Measurements from ENCODE around the gene SPINK13. TPM values are rescaled to one million over a fixed set of nuclear protein-coding genes. Genes with fewer than 3 reads are reported as not detected.

SPINK13 gene
- total RNA-seq, 1 donor from 2014 or later: not detected

DNA sequence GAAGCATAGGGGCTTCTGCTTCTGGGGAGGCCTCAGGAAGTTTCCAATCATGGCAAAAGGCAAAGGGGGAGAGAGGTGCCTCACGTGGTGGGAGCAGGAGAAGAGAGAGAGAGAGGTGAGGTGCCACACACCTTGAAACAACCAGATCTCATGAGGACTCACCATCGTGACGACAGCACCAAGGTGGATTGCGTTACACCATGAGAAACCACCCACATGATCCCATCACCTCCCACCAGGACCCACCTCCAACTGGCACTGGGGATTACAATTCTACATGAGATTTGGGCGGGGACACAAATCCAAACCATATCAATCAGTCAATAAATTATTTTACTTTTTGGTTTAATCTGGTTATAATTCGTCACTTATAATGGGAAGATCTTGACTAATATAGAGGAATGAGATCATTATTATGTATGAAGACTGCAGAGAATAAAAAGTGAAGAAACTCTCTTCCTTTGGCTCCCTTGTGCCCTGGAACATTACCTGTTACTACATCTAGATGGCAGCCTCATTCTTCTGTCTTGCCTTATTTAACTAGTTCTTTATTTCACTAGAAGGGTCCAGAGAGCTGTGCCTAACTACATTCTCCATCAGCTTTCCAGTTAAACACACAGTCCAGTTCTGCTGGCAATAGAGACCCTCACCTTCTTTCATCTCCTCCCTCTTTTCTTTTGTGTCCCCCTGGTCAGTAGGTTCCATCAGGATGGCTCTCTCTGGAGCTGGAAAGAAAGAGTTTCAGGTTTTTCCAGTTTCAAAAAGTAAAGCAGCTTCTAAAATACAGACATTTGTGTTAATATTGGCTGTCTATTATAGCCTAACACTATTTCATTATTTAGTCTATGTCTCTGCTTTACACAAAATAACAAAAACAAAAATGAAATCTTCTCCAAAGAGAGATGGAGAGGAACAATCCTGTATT, 21.9 kb downstream of the SPINK13 start:
- no peak for TF ChIP-seq EZH2 (IDR thresholded peaks at IDR 0.05; ENCODE audit: insufficient read depth, low read length)
- TF ChIP-seq, protein P1, sequence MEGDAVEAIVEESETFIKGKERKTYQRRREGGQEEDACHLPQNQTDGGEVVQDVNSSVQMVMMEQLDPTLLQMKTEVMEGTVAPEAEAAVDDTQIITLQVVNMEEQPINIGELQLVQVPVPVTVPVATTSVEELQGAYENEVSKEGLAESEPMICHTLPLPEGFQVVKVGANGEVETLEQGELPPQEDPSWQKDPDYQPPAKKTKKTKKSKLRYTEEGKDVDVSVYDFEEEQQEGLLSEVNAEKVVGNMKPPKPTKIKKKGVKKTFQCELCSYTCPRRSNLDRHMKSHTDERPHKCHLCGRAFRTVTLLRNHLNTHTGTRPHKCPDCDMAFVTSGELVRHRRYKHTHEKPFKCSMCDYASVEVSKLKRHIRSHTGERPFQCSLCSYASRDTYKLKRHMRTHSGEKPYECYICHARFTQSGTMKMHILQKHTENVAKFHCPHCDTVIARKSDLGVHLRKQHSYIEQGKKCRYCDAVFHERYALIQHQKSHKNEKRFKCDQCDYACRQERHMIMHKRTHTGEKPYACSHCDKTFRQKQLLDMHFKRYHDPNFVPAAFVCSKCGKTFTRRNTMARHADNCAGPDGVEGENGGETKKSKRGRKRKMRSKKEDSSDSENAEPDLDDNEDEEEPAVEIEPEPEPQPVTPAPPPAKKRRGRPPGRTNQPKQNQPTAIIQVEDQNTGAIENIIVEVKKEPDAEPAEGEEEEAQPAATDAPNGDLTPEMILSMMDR (IDR thresholded peaks at IDR 0.05; ENCODE audit: insufficient read depth, low read depth, low read length): peak; percentile 39
- peak; percentile 5 for FAIRE-seq
- H3K4me2 ChIP-seq (ENCODE audit: low read length): no peak overlapping the region

DNA sequence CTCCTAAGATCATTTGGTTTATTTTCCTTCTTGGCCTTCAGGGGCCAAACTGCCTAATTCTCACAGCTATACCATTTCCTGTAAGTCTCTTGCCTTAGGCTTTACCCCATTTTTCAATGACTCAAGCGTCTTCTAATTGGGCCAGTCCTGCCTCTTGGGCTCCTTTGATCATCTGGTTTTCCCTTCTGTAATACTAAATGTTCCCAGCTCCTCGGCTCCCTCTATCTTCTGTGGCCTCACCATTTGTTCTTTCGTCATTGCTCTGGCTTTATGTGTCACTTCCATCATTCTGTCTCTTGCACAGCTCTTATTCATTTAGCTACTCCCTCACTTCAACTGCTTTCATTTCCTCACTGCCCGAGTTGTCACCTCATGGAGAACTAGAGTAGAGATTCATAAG, 29.1 kb downstream of the SPINK13 start:
- no peak for FAIRE-seq

More for the DNA sequence above, 21.9 kb downstream of the SPINK13 start:
- Histone ChIP-seq H3K9me3 (ENCODE audit: insufficient read depth, low read depth, low read length) (no peaks in the 10 kb centered on the region), H3K4me1 (ENCODE audit: insufficient read depth, low read length) (no peaks in the 10 kb centered on the region), H3K79me2 (ENCODE audit: insufficient read depth, low read length) (no peaks in the 10 kb centered on the region), H3K9ac (ENCODE audit: low read length) (no peak overlapping the region), H3K36me3 (ENCODE audit: insufficient read depth, low read length) (no peaks in the 10 kb centered on the region), H4K20me1 (ENCODE audit: insufficient read depth, low read length) (no peaks in the 10 kb centered on the region), H3K4me3 (ENCODE audit: insufficient read depth, low read depth, low read length) (no peak overlapping the region), H2AFZ (ENCODE audit: low read depth, low read length) (no peak overlapping the region), H3K27ac (ENCODE audit: low read depth, low read length) (no peak overlapping the region), H3K27me3 (ENCODE audit: insufficient read depth, low read length) (no peaks in the 10 kb centered on the region)
- Mint-ChIP-seq H3K9me3 (ENCODE audit: unreplicated experiment) (peaks cover 3% of the 10 kb centered on the region), H3K4me1 (ENCODE audit: low read depth, unreplicated experiment) (no peaks in the 10 kb centered on the region), H3K27me3 (ENCODE audit: low read depth, unreplicated experiment) (no peaks in the 10 kb centered on the region), H3K4me3 (ENCODE audit: unreplicated experiment) (no peak overlapping the region), H3K27ac (ENCODE audit: unreplicated experiment) (no peak overlapping the region), H3K36me3 (ENCODE audit: low read depth, unreplicated experiment) (no peaks in the 10 kb centered on the region)
- no peak for DNase-seq (ENCODE audit: low read depth)

More for the DNA sequence above, 29.1 kb downstream of the SPINK13 start:
- no peak overlapping the region for H3K27ac Mint-ChIP-seq (ENCODE audit: unreplicated experiment)
- H3K4me1 Mint-ChIP-seq (ENCODE audit: low read depth, unreplicated experiment): no peaks in the 10 kb centered on the region
- TF ChIP-seq EZH2 (IDR thresholded peaks at IDR 0.05; ENCODE audit: insufficient read depth, low read length): no peak
- TF ChIP-seq, protein P1 (IDR thresholded peaks at IDR 0.05; ENCODE audit: insufficient read depth, low read depth, low read length): no peak
- Histone ChIP-seq H3K9me3 (ENCODE audit: insufficient read depth, low read depth, low read length) (no peaks in the 10 kb centered on the region), H3K4me2 (ENCODE audit: low read length) (no peak overlapping the region), H2AFZ (ENCODE audit: low read depth, low read length) (no peak overlapping the region), H3K27ac (ENCODE audit: low read depth, low read length) (no peak overlapping the region), H3K36me3 (ENCODE audit: insufficient read depth, low read length) (no peaks in the 10 kb centered on the region), H4K20me1 (ENCODE audit: insufficient read depth, low read length) (no peaks in the 10 kb centered on the region), H3K4me1 (ENCODE audit: insufficient read depth, low read length) (no peaks in the 10 kb centered on the region), H3K4me3 (ENCODE audit: insufficient read depth, low read depth, low read length) (no peak overlapping the region), H3K27me3 (ENCODE audit: insufficient read depth, low read length) (no peaks in the 10 kb centered on the region), H3K9ac (ENCODE audit: low read length) (no peak overlapping the region), H3K79me2 (ENCODE audit: insufficient read depth, low read length) (no peaks in the 10 kb centered on the region)
- no peak overlapping the region for H3K4me3 Mint-ChIP-seq (ENCODE audit: unreplicated experiment)
- no peaks in the 10 kb centered on the region for H3K9me3 Mint-ChIP-seq (ENCODE audit: unreplicated experiment)
- H3K36me3 Mint-ChIP-seq (ENCODE audit: low read depth, unreplicated experiment): no peaks in the 10 kb centered on the region
- H3K27me3 Mint-ChIP-seq (ENCODE audit: low read depth, unreplicated experiment): no peaks in the 10 kb centered on the region
- DNase-seq (ENCODE audit: low read depth): no peak

Data from astrocyte (in vitro differentiated cells and primary cell).